Hindlimb muscle (tissue), 1 donor: ENCODE results near the gene IL22RA1. TPM values are rescaled to one million over a fixed set of nuclear protein-coding genes. Genes with fewer than 3 reads are reported as not detected.

Experiments
- DNase-seq: peaks from one replicate; pipeline ENCODE4 v3.0.0-alpha.2; 2013
- polyA plus RNA-seq: library from polyadenylated mRNA; unstranded; fragments of 120-200 nt; gene quantifications from one replicate; pipeline ENCODE4 v1.2.1, GENCODE V29; 2013; ENCODE audit not compliant: insufficient read length

IL22RA1 gene
- polyA plus RNA-seq, 1 donor, result not detected

DNA sequence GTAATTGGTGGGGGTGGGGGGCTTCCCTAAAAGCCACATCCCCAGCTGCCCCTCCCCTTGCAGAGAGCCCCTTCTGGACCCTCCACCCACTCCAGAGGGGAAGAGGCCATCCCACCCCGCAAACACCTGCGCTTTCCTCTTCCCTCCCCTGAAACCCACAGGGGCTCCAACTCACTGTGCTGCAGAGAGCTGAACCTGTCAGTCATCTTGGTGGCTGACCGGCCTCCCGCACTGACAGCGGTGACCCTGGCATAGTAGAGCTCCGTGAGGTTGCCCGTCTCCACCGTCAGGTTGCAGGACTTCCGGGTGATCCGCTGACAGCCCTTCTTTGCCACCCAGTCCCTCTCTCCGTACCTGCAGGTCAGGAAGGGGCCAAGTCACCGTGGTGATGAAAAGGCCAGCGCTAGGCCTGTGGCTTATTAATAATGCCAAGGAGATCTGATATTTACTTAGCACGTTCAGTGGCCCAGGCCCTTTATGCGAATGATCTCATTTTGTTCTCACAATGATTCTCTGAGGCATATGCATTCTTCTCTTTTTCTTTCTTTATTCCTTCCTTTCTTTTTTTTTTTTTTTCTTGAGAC lies 5.9 kb downstream of the IL22RA1 start:
- no peak for DNase-seq

DNA sequence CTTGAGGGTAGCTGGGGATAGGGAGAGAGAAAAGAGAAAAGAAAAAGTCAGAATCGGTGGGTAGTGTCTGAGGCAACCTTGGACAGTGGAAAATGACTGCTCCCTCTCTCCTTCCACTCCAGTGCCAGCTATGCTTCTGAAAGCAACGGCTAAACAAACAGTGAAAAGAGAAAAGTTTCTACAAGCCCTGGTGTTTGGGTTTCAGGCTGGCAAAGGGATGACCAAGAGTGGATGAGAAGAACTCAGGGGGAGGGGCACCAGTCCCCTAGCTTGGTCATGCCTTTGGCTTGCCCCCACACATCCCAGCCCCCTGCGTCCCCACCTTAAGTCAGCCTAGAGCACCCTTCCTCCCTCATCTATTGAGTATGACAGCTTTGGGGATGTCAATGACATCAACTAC lies 8.6 kb downstream of the IL22RA1 start:
- no peak for DNase-seq

DNA sequence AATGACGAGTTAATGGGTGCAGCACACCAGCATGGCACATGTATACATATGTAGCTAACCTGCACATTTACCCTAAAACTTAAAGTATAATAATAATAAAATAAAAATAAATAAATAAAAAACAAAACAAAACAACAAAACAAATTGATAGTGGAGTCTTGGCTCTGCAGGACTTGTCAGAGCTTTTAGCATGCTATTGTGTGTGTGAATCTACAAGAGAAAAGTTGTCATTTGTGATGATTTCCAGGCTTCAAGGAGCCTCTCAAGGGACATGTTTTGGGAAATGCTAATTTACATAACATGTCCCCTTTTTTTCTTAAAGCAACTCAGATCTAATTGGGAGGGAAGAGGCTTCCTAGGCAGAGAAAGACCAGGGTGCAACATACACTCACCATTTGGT lies 9.1 kb downstream of the IL22RA1 start:
- DNase-seq, result no peak

DNA sequence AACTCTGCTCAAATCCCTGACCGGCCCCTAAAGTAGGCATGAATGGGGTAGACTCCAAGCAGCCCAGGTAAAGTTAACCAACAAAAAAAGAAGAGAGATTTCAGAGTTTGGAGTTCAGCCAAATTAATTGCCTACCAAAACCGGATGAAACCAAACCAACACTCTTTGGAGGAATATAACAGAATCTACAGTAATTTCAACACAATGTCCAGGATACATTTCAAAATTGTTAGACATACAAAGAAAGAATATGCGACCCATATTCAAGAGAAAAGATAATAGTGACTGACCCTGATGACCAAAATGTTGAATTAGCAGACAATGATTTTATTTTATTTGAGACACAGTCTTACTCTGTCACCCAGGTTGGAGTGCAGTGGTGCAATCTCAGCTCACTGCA lies 12.6 kb downstream of the IL22RA1 start:
- no peak for DNase-seq

DNA sequence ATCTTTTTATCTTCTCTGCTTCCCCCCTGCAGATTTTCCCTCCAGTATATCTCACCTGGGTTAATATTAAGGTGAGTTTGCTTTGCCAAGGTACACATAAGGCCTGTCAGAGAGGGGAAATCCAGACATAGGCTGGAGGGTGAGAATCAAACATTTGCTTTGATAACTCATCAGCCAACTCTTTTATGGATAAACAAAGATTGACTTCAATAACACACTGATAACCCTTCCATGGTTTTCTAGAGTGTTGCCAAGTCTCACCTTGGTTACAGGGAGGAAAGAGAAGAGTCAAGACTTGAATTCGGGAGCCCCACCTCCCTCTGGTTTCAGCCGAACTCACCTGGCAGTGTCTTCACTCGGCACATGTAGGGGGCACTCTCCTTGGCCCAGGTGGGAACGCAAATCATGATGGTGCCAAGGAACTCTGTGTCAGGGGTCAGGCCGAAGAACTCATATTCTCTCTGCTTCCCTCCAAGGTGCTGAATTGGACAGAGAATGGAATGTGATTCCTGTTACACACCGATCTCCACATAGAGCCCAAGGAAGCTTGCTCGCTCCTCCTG lies 15.1 kb downstream of the IL22RA1 start:
- no peak for DNase-seq

DNA sequence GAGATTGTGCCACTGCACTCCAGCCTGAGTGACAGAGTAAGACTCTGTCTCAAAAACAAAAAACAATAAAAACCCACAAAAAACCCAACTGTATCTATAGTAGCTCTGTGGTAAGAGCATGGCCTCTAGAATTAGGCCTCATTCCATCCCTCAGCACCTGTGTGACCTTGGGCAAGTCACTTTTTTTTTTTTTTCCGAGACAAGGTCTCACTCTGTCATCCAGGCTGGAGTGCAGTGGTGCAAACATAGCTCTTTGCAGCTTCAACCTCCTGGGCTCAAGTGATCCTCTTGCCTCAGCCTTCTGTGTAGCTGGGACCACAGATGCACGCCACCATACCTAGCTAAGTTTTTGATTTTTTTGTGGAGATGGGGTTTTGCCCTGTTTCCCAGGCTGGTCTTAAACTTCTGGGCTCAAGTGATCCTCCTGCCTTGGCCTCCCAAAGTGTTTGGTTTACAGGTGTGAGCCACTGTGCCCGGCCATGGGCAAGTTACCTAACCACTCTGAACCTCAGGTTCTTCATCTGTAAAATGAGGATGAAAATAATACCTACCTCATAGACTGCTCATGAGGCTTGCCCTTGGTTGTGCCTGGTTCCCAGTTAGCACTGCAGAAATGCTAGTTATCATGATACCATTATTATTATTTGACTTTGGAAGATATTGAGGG lies 15.7 kb downstream of the IL22RA1 start:
- DNase-seq, result no peak

DNA sequence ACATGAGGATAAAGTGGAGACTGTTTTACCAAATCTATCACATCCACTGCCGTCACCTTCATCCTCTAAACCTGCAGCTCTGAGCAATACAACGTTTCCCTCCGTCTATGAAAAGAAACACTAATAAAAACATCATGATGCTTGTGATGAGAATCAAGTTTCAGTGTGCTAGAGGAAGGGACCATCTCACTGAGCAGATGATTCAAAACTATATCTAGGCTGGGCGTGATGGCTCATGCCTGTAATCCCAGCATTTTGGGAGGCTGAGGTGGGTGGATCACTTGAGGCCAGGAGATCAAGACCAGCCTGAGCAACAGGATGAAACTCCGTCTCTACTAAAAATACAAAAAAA lies 16.3 kb downstream of the IL22RA1 start:
- no peak for DNase-seq

DNA sequence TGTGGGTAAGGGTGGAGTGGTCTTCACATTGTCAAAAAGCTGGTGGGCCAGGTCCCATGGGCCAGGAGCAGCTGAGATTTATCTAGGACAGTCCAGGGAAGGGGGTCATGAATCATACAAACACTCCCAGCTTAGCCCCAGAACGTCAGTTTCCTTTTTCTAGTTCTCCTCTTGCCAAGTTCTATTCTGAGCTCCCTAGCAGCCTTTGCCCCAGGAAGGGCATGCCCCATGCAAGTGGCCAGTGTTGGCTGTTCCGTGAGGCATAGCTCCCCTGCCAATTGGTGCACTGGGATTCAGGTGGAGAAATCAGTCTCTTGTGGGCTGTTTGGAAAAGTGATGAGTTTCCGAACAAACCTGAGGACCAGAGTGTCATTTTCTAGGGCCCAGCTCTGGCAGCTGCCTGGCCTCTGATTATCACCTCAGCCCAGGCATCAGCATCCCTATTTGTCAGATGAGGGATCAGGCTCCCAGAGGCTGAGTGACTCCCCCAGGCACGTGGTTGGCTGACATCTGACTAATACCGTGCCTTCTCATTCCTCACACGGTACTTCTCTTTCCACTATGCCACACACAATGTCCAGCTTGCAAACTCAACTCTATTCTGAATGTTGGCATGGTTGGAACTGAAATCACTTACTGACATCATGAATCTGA lies 16.8 kb downstream of the IL22RA1 start:
- DNase-seq, result no peak

DNA sequence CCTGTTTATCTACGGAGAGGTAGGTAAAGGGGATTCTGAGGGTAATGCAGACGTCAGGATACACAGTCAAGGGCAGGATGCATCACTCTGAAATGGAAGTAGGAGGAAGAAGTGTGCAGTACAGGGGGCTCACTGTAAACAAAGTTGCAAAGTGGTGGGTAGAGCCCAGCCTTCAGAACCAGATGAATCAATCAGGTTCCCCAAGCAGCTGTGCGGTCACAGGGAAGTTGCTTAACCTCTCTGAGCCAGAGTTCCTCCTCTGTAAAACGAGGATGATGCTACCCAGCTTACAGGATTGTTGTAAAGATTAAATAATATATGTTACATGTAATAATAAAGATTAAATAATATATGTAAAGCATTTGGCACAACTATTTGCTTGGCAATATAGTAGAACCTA lies 17.5 kb downstream of the IL22RA1 start:
- DNase-seq, result no peak

DNA sequence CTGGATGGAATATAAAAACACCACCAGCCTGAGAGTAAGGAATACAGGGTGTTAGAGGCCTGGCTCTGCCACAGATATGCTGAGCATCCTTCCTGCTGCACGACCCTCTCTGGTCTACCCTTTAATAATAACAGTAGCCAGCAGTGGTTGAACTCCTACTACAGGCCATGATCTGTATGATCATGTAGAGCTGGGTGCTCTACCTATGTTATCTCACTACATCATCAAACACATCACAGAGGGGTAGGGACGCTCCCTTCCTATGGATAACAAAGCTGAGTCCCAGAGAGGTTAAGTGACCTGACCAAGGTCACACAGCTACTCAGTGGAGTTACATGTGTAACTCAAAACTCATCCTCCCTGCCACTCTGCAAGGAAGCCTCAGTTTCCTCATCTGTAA lies 18.0 kb downstream of the IL22RA1 start:
- no peak for DNase-seq

DNA sequence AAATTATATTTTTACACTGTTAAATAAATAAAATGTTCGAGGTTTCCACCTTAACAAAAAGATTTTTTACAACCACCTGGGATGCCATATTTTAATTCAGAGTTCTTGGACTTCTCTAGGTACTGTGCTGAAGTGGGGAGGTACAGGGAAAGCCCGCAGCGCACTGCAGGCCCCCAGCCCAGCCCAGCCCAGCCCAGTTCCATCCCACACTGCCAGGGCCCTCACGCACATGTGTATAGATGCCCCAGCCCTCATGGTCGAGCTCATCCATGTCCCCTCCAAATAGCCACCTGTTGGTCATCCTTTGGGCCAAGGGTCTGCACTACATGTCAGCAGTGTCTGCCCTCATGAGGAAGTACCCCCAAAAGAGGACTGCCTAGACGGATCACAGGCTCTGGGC lies 19.3 kb downstream of the IL22RA1 start:
- no peak for DNase-seq

DNA sequence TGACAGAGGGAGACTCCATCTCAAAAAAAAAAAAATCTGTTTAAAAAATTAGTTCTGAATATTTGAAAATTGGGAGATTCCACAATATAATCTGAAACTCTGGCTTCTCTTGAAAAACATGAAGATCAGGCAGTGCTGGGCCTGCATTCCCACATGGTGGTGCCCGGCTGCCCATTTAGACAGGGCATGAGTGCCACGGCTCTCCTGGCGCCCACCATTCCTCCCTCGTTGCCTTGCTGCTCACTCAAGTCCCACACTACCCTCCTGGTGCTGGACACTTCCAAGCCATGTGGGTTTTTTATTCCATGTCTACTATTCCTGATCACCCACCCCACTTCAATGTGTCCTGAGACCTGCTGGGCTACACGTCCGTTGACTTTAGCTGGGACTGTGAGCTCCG lies 20.2 kb downstream of the IL22RA1 start:
- DNase-seq, result no peak

DNA sequence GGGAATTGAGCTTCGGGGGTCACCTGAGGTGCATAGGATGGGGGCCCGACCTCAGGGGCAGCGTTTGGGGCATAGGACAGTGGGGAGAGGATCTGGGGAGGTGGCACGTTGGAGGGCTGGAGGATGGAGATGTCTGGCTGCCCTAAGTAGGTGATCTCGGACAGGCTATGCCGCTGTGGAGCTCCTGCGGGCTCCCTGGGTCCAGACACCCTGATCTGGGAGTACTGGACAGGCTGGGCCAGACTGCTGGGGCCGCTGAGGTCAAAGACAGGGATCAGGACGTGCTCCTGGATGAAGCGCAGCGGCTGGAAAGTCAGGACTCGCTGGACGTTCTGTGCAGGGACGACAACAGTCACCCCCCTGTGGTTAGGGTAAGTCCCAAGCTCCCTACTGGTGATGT lies 21.5 kb downstream of the IL22RA1 start:
- DNase-seq, result no peak

DNA sequence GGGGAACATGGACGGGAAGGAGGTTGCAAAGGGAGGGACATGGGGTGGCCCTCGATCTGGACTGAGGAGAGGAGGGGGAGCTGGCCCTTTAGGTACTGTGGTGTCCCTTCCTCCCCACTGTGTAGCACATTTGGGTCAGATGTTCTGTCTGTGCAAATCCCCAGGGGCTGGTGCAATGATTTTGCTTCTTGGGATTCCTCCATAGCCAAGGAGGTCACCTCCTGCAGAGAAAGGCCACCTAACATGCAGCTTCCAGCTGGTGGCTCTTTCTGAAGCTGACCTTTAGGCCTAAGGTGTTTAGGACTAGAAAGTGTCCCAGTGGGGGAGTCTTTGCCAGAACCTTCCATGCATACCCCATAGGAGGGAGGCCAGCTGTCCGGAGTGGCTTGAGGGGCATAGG lies 22.0 kb downstream of the IL22RA1 start:
- DNase-seq, result no peak

DNA sequence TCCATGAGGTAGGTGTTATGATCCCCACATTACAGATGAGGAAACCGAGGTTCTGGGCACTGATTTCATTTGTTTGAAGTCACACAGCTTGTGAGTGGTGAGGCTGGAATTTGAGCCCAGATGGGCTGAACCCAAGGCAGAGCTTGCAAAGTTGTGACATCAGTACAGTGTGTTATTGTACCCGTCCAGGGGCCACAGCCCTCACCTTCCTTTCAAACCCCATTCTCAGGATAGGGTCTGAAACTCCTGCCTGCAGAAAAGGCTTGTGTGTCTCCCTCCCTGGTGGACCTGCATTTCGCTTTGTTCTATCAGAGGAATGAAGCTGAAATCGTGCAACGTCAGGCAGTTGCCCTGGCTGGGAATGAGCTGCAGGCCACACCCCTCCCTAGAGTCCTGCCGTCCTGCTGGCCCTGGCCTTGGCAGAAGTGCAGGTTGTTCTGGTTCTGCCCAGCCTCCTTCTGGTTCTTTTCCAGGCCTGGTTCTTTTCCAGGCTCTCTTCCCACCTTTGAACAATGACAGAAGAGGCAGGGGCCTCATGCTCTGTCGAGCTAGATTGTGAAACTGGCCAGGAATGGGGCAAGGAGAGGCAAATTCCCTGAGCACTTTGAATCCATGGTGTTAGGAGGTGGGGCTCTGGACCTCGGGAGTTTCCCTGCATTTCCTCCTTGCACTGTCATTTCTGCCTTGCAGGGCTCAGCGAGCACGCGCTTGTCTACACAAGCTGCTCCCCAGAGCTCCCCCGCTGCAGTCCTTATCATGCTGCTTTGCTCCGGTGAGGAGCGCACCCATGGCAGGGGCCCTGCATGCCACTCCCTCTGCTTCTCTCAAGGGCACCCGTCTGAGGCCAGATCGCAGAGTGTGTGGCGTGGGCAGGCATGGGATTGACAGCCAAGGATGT lies 22.8 kb downstream of the IL22RA1 start:
- DNase-seq, result no peak

DNA sequence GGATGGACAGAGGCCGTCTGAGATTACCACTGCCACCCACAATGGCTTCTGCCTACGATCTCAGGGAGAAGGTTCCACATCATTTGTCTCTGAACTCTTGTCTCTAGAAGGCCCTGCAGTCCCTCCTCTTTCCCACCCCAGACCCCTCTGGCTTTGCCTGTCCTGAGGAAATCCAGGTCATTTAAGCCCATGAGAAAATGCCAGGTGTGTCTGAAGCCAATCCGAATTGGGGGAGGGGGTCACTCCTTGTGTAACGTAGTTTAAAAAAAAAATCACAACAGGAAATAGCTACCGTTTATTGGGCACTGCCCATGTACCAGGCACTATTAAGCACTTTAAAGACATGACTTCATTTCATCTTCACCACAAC lies 23.5 kb downstream of the IL22RA1 start:
- no peak for DNase-seq

DNA sequence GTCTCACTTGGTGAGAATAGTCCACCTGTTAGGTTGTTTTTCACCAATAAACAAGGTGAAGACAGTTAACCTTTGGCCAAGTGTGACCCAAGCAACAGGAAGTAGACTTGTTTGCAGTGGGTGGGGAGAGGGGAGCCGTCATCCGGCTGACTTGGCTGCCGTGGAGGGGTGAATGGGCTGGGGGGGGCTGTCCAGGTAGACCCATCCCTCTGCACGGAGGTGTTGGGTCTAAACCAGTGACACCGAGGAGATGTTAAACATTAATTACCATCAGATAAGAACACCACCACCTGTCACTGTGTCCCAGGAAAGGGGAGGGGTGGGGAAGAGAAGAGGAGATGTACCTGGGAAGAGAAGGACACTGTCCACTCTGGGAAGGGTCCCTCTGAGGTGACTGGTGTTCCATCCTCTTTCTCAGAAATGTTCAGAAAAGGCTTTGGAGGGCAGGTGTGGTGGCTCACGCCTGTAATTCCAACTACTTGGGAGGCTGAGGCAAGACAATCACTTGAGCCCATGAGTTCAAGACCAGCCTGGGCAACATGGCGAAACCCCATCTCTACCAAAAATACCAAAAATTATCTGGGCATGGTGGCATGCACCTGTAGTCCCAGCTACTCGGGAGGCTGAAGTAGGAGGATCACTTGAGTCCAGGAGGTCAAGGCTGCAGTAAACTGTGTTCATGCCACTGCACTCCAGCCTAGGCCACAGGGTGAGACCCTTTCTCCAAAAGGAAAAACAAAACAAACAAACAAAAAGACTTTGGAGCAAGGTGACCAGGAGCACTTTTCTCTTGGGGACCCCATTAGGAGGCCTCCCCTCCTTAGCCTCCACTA lies 24.3 kb downstream of the IL22RA1 start:
- no peak for DNase-seq

DNA sequence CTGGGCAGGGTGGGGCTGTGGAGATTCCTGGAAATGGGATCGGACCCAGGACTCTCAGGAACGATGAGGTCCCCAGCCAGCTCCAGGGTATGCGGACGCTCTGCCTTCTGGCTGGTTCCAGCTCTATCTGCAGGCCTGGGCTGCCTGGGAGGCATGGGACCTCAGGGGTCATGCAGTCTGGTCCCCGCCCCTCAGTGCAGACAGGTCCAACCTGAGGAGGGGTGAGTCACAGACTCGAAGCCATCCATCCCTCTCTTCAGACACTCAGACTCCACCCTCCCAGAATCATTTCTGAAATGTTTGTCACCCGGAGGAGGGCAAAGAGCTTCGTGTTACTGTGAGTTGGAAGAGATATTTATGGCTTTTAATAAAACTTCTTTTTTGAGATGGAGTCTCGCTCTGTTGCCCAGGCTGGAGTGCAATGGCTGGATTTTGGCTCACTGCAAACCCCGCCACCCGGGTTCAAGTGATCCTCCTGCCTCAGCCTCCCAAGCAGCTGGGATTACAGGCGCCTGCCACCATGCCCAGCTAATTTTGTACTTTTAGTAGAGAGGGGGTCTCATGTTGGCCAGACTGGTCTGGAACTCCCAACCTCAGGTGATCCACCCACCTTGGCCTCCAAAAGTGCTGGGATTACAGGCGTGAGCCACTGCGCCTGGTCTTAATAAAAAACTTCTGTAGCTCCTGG lies 25.1 kb downstream of the IL22RA1 start:
- DNase-seq, result no peak

DNA sequence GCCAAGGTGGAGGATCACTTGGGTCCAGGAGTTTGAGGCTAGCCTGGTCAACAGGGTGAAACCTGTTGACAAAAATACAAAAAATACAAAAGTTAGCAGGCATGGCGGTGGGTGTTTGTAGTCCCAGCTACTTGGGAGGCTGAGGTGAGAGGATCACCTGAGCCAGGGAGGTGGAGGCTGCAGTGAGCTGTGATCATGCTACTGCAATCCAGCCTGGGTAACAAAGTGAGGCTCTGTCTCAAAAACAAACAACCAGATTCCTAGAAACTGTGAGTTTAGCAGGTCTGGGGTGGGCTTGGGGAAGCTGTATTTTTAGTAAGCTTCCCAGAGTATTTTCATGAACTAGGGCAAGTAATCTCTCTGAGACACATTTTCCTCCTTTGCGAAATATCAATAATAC lies 25.8 kb downstream of the IL22RA1 start:
- no peak for DNase-seq

DNA sequence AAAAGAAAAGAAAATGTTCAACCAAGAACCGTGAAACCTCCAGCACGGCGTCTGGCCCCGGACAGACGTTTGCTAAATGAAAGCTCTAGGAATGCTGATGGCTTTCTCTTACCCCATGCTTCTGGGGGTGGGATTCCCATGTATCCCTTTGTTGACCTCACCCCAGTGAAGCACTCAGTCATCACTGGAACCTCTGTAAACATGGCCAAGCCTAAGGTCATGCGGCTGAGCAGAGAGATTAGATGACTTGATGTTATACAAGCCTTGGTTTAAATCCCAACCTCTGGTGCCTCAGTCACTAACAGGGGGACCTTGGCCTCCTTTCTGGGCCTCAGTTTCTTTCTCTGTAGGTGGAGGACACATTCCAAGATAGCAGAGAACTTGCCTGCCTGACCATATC lies 28.2 kb downstream of the IL22RA1 start:
- DNase-seq, result no peak

DNA sequence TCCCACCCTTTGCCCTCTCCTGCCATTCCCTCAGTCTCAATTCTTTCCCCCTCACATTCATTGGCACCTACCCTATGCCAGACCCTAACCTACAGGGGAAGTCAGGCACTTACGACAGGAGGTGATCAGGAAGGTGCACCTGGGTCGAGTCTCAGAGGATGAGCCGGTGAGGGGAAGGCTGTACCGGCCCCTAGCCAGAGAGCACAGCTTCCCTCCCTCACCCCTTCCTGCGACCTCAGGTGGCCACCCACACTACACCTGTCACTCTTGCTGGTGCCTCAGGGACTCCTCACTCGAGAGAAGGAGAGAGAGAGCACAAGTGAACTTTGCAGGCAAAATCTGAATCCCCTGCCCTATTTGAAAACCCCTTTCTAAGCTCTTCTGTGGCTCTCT lies 29.3 kb downstream of the IL22RA1 start:
- no peak for DNase-seq
